ENCODE measurements around the gene IMPA2.

DNA sequence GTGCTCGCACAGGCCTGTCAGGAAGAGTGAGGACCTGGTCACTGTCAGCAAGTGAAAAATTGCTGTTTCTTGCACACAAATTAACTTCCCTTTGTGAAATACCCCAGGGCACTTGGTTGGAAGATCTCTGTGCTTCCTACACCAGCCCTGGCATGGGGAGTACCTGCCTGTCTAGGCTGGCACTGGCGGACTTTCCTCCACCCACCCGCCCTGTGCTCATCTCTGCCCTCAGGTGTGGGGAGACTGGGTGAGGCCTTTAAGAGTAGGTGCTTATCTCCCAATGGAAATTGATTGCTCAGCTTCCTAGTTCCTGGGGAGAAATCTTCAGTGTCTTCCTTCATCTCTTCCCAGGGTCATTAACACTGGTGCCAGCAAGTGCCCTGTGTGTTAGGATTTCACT, 42.1 kb downstream of the IMPA2 start:
- no peak for TF ChIP-seq EZH2 (IDR thresholded peaks at IDR 0.05)
- TF ChIP-seq EZH2phosphoT487 (IDR thresholded peaks at IDR 0.05) = no peak

All from neural progenitor cell (in vitro differentiated cells).